HL-60 (cell line): ENCODE measurements around the gene COPS9.

ENCODE experiments used
- DNase-seq, 2 experiments: peaks; one replicate each; pipeline ENCODE4 v3.0.0-alpha.2; 2010 to 2020; ENCODE audit warnings: low read depth in 1 of 2, low spot score in 1 of 2
- H3K27ac ChIP-seq: fragments of 250-450 bp; sonication (Bioruptor Pico); replicated peaks from 2 replicates; pipeline ENCODE4 v1.5.1; 2020; ENCODE audit warnings: mild to moderate bottlenecking, moderate library complexity
- H3K27me3 ChIP-seq: fragments of 250-450 bp; sonication (Bioruptor Pico); 2 replicates; pipeline ENCODE4 v1.5.1; 2021; ENCODE audit warnings: mild to moderate bottlenecking, moderate library complexity; ENCODE audit not compliant: insufficient read depth, poor library complexity, severe bottlenecking
- H3K4me3 ChIP-seq: replicated peaks from 2 replicates; pipeline ENCODE4 v1.5.1; 2011; ENCODE audit warnings: mild to moderate bottlenecking, control low read depth, low read length; ENCODE audit not compliant: insufficient read depth
- CTCF ChIP-seq: IDR thresholded peaks from one replicate; pipeline ENCODE4 v1.5.1; 2011; ENCODE audit warnings: low read length, control low read depth, inconsistent platforms; ENCODE audit not compliant: insufficient read depth
- GABPA ChIP-seq: IDR thresholded peaks from 2 replicates; pipeline ENCODE4 v1.6.1; 2012; ENCODE audit warnings: low read depth
- POLR2AphosphoS5 ChIP-seq: IDR thresholded peaks from 2 replicates; pipeline ENCODE4 v1.6.1; 2012; ENCODE audit warnings: low read depth
- REST ChIP-seq: IDR thresholded peaks from 2 replicates; pipeline ENCODE4 v1.6.1; 2012; ENCODE audit warnings: low read depth; ENCODE audit not compliant: insufficient replicate concordance
- SPI1 ChIP-seq: IDR thresholded peaks from 2 replicates; pipeline ENCODE4 v1.6.1; 2012; ENCODE audit warnings: low read depth, mild to moderate bottlenecking, borderline replicate concordance

The COPS9 gene

GRCh38 chr2:240089306-240089705 is 46.8 kb downstream of the COPS9 start:
- H3K4me3 ChIP-seq, result no peak overlapping the region
- H3K27ac ChIP-seq, result no peak overlapping the region
- H3K27me3 ChIP-seq, result no peaks in the 10 kb centered on the region
- no peak for TF ChIP-seq CTCF
- TF ChIP-seq POLR2AphosphoS5, result no peak
- TF ChIP-seq GABPA, result no peak
- TF ChIP-seq REST, result no peak
- no peak for TF ChIP-seq SPI1
- DNase-seq, result no peak

- Histone ChIP-seq H3K27ac (no peak overlapping the region), H3K27me3 (no peaks in the 10 kb centered on the region), H3K4me3 (no peak overlapping the region)
- no peak for DNase-seq
- no peak for TF ChIP-seq REST
- no peak for TF ChIP-seq SPI1
- no peak for TF ChIP-seq CTCF
- TF ChIP-seq GABPA, result no peak
- no peak for TF ChIP-seq POLR2AphosphoS5
These were observed 49.5 kb downstream of the COPS9 start for GRCh38 chr2:240086563-240086962.
